ENCODE measurements around the gene TRDN.

Gene TRDN

GRCh38 chr6:123636782-123637181 lies at the start of gene TRDN:
Gene TRDN (minus strand): TSS chr6:123636950. CDS start chr6:123636775, 175 bp downstream.
- DNase-seq, result no peak

GRCh38 chr6:123681957-123682462 lies 45.3 kb upstream of the TRDN start:
- DNase-seq, result no peak

DNA sequence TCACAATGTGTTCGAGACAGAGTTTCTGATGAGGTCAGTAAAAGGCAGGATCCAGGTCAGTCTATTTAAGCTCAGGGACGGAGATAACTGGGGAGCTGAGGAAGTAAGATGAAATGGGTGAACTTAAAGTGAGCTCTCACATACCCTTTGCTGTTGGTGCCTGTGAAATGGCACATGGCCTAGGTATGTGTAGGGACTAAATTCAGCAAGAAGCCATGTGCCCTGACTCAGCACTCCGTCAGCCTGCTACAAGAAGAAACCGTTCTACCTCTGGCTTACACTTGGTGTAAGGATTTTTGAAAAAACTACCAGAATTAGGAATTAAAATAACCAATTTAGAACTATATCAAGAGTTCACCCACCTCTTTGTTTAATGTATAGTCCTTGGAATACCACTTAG lies 41.1 kb upstream of the TRDN start:
- DNase-seq, result no peak

GRCh38 chr6:123676793-123677192 lies 40.0 kb upstream of the TRDN start:
- no peak for DNase-seq

DNA sequence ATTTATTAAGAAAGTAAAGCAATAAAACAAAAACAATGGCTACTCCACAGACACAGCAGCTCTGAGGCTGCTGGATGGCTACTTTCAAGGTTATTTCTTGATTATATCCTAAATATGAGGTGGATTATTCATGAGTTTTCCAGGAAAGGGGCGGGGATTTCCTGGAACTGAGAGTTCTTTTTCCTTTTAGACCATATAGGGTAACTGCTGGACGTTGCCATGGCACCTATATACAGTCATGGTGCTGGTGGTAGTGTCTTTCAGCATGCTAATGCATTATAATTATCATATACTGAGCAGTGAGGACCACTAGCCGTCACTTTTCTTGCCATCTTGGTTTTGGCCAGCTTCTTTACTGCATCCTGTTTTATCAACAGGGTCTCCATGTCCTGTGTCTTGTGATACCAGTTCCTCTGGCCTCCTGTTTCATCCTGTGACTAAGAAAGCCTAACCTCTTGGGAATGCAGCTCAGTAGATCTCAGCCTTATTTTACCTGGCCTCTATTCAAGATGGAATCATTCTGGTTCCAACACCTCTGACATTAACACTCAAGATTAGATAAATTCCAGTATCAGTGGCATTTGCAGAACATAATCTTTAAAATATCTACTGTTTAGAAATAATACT lies 32.3 kb upstream of the TRDN start:
- no peak for DNase-seq

DNA sequence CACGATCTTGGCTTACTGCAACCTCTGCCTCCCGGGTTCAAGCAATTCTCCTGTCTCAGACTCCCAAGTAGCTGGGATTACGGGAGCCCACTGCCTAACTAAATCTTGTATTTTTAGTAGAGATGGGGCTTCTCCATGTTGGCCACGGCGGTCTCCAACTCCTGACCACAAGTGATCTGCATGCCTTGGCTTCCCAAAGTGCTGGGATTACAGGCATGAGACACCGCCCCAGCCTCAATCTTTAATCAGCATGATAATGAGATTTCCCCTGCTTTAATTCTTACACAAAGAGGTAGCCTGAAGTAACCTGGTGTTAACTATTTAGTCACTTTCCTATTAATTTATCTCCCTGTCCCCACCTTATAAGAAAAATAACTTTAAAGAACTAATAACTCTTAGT lies 31.3 kb upstream of the TRDN start:
- no peak for DNase-seq

- DNase-seq, result no peak
Measured at GRCh38 chr6:123663436-123663835, 26.7 kb upstream of the TRDN start.

DNA sequence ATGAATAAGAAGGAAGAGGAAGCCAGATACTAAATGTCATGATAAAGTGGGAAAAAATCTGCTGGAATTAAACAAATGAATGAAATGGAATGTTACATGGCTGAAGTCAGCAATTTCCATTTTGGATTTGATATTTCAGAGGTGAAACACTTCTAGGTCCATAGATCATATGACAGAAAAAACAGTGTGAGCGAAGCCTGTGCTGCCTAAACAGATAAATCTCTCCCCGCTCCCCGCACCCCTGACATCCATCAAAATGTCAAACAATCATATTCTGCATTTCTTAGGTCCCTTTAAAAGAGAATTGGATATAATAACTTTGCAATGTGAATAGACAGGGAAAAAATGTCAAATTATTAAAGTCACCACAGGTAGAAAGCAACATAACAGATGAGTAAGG lies 26.0 kb upstream of the TRDN start:
- DNase-seq, result no peak

DNA sequence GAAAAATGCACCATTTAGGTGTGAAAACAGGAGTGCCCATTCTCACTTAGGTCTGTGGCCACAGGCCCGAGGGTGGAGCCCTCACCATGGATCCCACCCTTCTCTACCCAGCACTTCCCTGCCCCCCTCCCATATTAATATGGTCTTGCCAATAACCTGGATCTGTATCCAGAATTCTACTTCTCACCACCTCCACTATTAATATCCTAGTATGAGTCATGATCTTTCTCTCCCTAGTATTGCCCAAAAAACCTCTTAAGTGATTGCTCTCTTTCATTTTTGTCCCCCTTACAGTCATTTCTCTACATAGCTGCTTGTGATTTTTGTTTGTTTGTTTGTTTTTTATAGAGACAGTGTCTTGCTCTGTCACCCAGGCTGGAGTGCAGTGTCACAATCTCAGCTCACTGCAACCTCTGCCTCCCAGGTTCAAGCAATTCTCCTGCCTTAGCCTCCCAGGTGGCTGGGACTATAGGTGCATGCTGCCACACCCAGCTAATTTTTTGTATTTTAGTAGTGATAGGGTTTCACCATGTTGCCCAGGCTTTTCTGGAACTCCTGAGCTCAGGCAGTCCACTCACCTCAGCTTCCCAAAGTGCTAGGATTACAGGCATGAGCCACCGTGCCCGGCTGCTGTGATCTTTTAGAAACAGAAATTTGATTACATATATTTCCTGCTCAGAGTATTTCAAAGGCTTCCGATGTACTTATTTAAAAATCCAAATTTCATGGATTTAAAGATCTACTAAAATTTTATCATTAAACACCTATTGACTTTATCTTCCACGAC lies 24.5 kb upstream of the TRDN start:
- DNase-seq, result no peak

- DNase-seq, result no peak
Measured at GRCh38 chr6:123659960-123660748, 23.4 kb upstream of the TRDN start.

- DNase-seq, result no peak
Measured at GRCh38 chr6:123658848-123659247, 22.1 kb upstream of the TRDN start.

DNA sequence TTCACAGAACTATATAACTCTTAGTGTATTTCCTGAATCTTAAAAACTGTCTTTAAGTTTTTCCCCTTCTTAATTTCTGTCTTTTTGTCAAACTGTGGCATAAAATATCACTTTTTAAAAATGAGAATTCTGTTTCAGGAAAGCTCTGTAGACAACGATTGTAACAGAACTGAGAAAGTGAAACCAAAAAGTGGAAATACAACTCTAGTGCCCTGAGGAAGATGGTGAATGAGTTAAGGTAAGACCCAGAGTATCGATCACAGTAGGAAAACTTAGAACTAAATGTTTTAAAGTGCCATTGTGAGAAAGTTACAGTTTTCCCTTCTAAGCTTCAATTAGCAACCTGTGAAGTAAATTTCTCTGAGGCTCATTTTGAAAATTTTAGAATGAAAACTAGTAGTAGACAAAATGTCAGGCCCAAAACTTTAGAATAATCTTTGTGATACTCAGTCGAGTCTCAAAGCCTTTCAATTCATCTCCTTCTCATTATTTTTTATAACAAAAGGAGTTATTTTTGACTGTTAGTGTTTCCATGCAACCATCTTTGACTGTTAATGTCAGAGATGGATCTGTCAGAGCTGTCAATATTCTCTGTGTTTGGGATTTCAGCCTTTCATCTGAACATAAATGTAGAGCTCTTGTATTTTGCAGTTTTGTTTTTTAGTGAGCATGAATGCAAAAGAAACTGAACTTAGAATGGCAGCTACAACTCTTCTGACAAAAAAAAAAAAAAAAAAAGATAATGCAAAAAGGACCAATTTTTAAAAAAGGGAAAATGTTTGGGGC lies 19.0 kb upstream of the TRDN start:
- no peak for DNase-seq

- no peak for DNase-seq
Measured at GRCh38 chr6:123648723-123649122, 12.0 kb upstream of the TRDN start.

GRCh38 chr6:123648020-123648580 lies 11.3 kb upstream of the TRDN start:
- DNase-seq, result no peak

GRCh38 chr6:123641497-123641896 lies 4.7 kb upstream of the TRDN start:
- DNase-seq, result no peak

DNA sequence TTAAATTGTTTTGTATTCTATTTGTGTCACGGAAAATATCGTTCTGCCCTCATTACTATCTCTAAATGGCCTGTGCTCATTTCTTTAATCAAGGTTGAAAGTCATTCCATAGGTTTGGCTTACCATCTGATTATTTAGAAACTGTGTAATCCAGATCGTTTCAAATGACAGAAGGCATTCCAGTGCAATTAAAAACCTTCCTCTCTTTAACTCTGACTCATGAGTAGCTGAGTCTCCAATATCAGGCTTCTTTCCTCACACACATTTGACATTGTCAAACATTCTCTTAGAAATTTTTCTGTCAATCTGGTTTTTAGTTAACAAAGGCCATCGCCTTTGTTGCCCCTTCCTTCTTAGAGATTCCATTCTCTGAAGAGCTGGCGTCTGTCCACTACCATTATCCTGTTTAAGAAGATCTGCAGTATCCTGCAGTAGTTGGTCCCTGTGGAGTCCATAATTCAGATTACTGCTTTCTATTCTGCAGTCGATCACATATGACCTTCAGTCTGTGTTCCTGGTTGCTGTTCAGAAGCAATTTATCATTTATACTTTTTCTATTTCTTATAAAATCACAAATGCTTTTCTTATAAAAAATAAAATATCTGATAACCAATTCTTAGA lies 3.9 kb upstream of the TRDN start:
- no peak for DNase-seq

DNA sequence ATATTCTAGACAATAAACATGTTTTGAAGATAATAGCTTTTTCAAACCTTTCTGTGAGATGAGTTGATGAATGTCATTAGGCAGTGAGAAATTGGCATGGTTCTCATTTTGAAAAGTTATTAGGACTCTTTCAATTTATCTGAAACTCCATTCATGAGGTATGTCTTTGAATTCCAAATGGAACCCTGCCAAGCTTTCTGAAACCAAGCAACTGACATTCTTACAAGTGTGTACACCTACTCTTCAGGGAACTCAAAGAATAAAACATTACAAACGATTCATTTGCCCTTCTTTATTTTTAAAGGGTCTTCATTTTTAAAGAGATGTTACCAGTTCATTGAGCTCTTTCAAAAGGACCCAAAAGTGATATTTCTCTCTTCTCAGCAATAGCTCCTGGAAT lies 2.1 kb upstream of the TRDN start:
- no peak for DNase-seq

- no peak for DNase-seq
Measured at GRCh38 chr6:123636282-123636681, 468 bp downstream of the TRDN start.

DNA sequence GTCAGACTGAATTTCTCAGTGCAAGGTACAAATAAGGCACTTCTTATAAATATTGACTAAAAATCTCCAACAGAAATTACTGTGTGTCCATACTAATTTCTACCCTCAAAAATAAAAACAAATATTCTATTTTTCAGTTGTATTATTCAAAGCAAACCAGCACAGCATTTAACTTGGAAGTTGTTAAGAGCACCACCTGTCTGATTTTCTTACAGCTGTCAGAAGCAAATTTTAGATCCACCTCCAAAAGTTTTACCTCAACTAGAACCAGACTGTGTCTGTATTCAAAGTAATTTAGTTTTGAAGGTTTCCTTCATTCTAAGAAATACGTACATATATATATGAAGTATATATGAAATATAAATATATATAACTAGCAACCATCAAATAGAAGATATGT lies 1.2 kb downstream of the TRDN start:
- DNase-seq, result no peak

DNA sequence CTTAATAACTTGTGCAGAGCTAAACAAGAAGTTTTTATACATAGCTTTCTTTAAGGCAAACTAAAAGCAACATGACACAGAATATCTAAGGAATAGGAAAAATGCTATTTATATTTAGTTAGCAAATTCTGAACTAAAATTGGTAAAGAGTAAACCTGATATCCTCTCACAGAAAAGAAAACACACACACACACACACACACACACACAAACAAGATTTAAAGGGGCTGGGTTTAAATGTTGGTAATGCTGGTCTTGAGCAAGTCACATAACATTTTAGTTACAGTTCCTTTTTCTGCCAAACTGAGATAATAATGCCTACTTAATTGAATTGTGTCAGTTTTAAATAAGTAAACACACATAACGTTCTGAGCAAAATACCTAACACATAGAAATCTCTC lies 1.6 kb downstream of the TRDN start:
- DNase-seq, result no peak

- no peak for DNase-seq
Measured at GRCh38 chr6:123632641-123633040, 4.1 kb downstream of the TRDN start.
